H9 (cell line): ENCODE measurements around the gene UNC79. TPM values are rescaled to one million over a fixed set of nuclear protein-coding genes. Genes with fewer than 3 reads are reported as not detected.

Experiments used
- DNase-seq: peaks from one replicate; pipeline ENCODE4 v3.0.0-alpha.2; 2017
- H2AFZ ChIP-seq: one replicate; pipeline ENCODE4 v1.6.1; 2013; ENCODE audit warnings: mild to moderate bottlenecking, low read length, control low read depth, moderate library complexity
- H2AK5ac ChIP-seq: 2 replicates; pipeline ENCODE4 v1.6.1; 2013; ENCODE audit warnings: low read length, control low read depth, mixed read lengths; ENCODE audit not compliant: insufficient read length
- H2BK120ac ChIP-seq: one replicate; pipeline ENCODE4 v1.6.1; 2013; ENCODE audit warnings: low read depth, mild to moderate bottlenecking, low read length, control low read depth, inconsistent platforms; ENCODE audit not compliant: poor library complexity, severe bottlenecking
- H2BK12ac ChIP-seq: 2 replicates; pipeline ENCODE4 v1.6.1; 2013; ENCODE audit warnings: low read length, control low read depth, mixed read lengths, low read depth; ENCODE audit not compliant: insufficient read length
- H2BK15ac ChIP-seq: 2 replicates; pipeline ENCODE4 v1.6.1; 2013; ENCODE audit warnings: low read depth, low read length, control low read depth
- H2BK20ac ChIP-seq: one replicate; pipeline ENCODE4 v1.6.1; 2013; ENCODE audit warnings: low read depth, mild to moderate bottlenecking, low read length, control low read depth, inconsistent platforms; ENCODE audit not compliant: poor library complexity, severe bottlenecking
- H2BK5ac ChIP-seq: 2 replicates; pipeline ENCODE4 v1.6.1; 2013; ENCODE audit warnings: low read length, control low read depth, mixed read lengths; ENCODE audit not compliant: insufficient read length
- H3K14ac ChIP-seq: 2 replicates; pipeline ENCODE4 v1.6.1; 2013; ENCODE audit warnings: low read length, control low read depth; ENCODE audit not compliant: insufficient read depth
- H3K18ac ChIP-seq: 2 replicates; pipeline ENCODE4 v1.6.1; 2013; ENCODE audit warnings: low read depth, mild to moderate bottlenecking, mixed read lengths, low read length, control low read depth; ENCODE audit not compliant: insufficient read length
- H3K23ac ChIP-seq: 2 replicates; pipeline ENCODE4 v1.6.1; 2013; ENCODE audit warnings: low read length, control low read depth, mixed read lengths, low read depth; ENCODE audit not compliant: insufficient read length
- H3K23me2 ChIP-seq: 2 replicates; pipeline ENCODE4 v1.6.1; 2013; ENCODE audit warnings: low read depth, mild to moderate bottlenecking, mixed read lengths, low read length, control low read depth; ENCODE audit not compliant: insufficient read length, poor library complexity, severe bottlenecking
- H3K27ac ChIP-seq: 2 replicates; pipeline ENCODE4 v1.5.1; 2013; ENCODE audit warnings: low read length, control low read depth, mixed read lengths, low read depth; ENCODE audit not compliant: insufficient read length
- H3K27me3 ChIP-seq: 2 replicates; pipeline ENCODE4 v1.6.1; 2013; ENCODE audit warnings: low read length, control low read depth, inconsistent platforms; ENCODE audit not compliant: insufficient read depth
- H3K4ac ChIP-seq: 2 replicates; pipeline ENCODE4 v1.6.1; 2013; ENCODE audit warnings: low read depth, mild to moderate bottlenecking, control low read depth, inconsistent platforms, low read length, moderate library complexity
- H3K4me1 ChIP-seq: 2 replicates; pipeline ENCODE4 v1.6.1; 2013; ENCODE audit warnings: low read length, control low read depth, inconsistent platforms; ENCODE audit not compliant: insufficient read depth
- H3K4me2 ChIP-seq: 2 replicates; pipeline ENCODE4 v1.6.1; 2013; ENCODE audit warnings: low read length, control low read depth, mixed read lengths; ENCODE audit not compliant: insufficient read length, insufficient read depth
- H3K56ac ChIP-seq: 2 replicates; pipeline ENCODE4 v1.6.1; 2013; ENCODE audit warnings: low read depth, mild to moderate bottlenecking, mixed read lengths, low read length, control low read depth; ENCODE audit not compliant: insufficient read length
- H3K79me1 ChIP-seq: 2 replicates; pipeline ENCODE4 v1.6.1; 2013; ENCODE audit warnings: low read depth, mild to moderate bottlenecking, moderate library complexity, low read length, control low read depth, inconsistent platforms; ENCODE audit not compliant: insufficient read depth, poor library complexity, severe bottlenecking
- H3K79me2 ChIP-seq: 2 replicates; pipeline ENCODE4 v1.6.1; 2013; ENCODE audit warnings: low read length, control low read depth, inconsistent platforms; ENCODE audit not compliant: insufficient read depth
- H3K9ac ChIP-seq: 2 replicates; pipeline ENCODE4 v1.6.1; 2013; ENCODE audit warnings: low read length, control low read depth, mixed read lengths; ENCODE audit not compliant: insufficient read length; ENCODE audit errors: extremely low read depth
- H3K9me3 ChIP-seq: one replicate; pipeline ENCODE4 v1.6.1; 2013; ENCODE audit warnings: low read depth, low read length, inconsistent platforms; ENCODE audit not compliant: control insufficient read depth
- H3T11ph ChIP-seq: one replicate; pipeline ENCODE4 v1.6.1; 2013; ENCODE audit warnings: mild to moderate bottlenecking, low read length, control low read depth, inconsistent platforms
- H4K20me1 ChIP-seq: one replicate; pipeline ENCODE4 v1.6.1; 2013; ENCODE audit not compliant: control insufficient read depth, insufficient read length, insufficient read depth
- H4K5ac ChIP-seq: 2 replicates; pipeline ENCODE4 v1.6.1; 2013; ENCODE audit warnings: low read depth, mild to moderate bottlenecking, mixed read lengths, low read length, control low read depth; ENCODE audit not compliant: insufficient read length
- H4K8ac ChIP-seq: replicated peaks from 2 replicates; pipeline ENCODE4 v1.6.1; 2013; ENCODE audit warnings: low read length, control low read depth, mixed read lengths, low read depth; ENCODE audit not compliant: insufficient read length
- H4K91ac ChIP-seq: 2 replicates; pipeline ENCODE4 v1.6.1; 2013; ENCODE audit warnings: low read depth, mild to moderate bottlenecking, moderate library complexity, mixed read lengths, low read length, control low read depth; ENCODE audit not compliant: insufficient read length
- H3K27ac Mint-ChIP-seq, 3 experiments: 2 replicates in 2 of 3; 3 replicates in 1 of 3; pipeline ENCODE4 v1.8.0; 2020 to 2021; ENCODE audit warnings: mixed read lengths in 3 of 3, mild to moderate bottlenecking in 1 of 3, moderate library complexity in 1 of 3
- H3K27me3 Mint-ChIP-seq: 2 replicates; pipeline ENCODE4 v1.8.0; 2021; ENCODE audit warnings: low read depth, mild to moderate bottlenecking, moderate library complexity, mixed read lengths
- H3K36me3 Mint-ChIP-seq, 3 experiments: 2 replicates in 2 of 3; 3 replicates in 1 of 3; pipeline ENCODE4 v1.8.0; 2020 to 2021; ENCODE audit warnings: low read depth in 3 of 3, mixed read lengths in 3 of 3; ENCODE audit not compliant: insufficient read depth in 1 of 3
- H3K4me1 Mint-ChIP-seq, 2 experiments: 2 replicates each; pipeline ENCODE4 v1.8.0; 2020; ENCODE audit warnings: mixed read lengths in 2 of 2
- H3K4me3 Mint-ChIP-seq, 2 experiments: 2 replicates in 1 of 2; 3 replicates in 1 of 2; pipeline ENCODE4 v1.8.0; 2020 to 2021; ENCODE audit warnings: mild to moderate bottlenecking in 2 of 2, mixed read lengths in 2 of 2, moderate library complexity in 1 of 2
- H3K9me3 Mint-ChIP-seq, 2 experiments: 2 replicates in 1 of 2; 3 replicates in 1 of 2; pipeline ENCODE4 v1.8.0; 2020; ENCODE audit warnings: mild to moderate bottlenecking in 2 of 2, mixed read lengths in 2 of 2, moderate library complexity in 1 of 2
- CTCF ChIP-seq: fragments of 200-600 bp; sonication (generic); conservative IDR thresholded peaks from 3 replicates; pipeline ENCODE4 v1.8.0; 2021; ENCODE audit warnings: antibody characterized with exemption, mild to moderate bottlenecking
- total RNA-seq: library from RNA; stranded (reverse); gene quantifications from 2 replicates; pipeline ENCODE4 v1.2.1, GENCODE V29; 2021

UNC79 gene
- total RNA-seq, 1 experiment from 2014 or later, result 3.0 TPM

DNA sequence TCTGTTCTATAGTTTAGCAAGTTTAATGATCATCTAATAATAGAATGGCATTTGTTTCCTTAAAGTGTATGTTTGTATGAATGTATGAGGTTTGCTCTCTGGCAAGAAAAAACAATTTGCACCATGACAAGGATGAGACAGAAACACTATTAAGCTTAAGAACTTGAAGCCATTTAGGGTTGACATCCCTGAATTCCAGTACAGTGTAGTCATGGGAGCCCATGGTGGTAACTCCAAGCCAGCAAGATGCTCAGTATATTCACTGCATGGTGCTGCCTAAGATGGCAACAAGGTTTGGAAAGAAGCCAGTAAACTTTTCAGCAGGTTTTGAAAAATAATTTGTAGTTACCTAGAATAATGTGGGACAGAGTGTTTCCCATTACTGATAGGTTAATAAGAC is 198.9 kb downstream of the UNC79 start:
- no peak overlapping the region for H2BK120ac ChIP-seq
- H2BK5ac ChIP-seq, result no peak overlapping the region
- no peak overlapping the region for H3K14ac ChIP-seq
- no peak overlapping the region for H3K27ac Mint-ChIP-seq
- no peak for TF ChIP-seq CTCF
- H3K27me3 ChIP-seq, result no peaks in the 10 kb centered on the region
- H3K79me2 ChIP-seq, result no peaks in the 10 kb centered on the region
- DNase-seq, result no peak
- H3K4me1 Mint-ChIP-seq, result no peaks in the 10 kb centered on the region
- H3K4me2 ChIP-seq, result no peak overlapping the region
- H3K23me2 ChIP-seq, result no peaks in the 10 kb centered on the region
- no peak overlapping the region for H2BK12ac ChIP-seq
- no peak overlapping the region for H3K4me3 Mint-ChIP-seq
- no peak overlapping the region for H3K27ac ChIP-seq
- H3K18ac ChIP-seq, result no peak overlapping the region
- H3K56ac ChIP-seq, result no peak overlapping the region
- no peaks in the 10 kb centered on the region for H3K36me3 Mint-ChIP-seq
- H3K9me3 ChIP-seq, result no peaks in the 10 kb centered on the region
- no peaks in the 10 kb centered on the region for H3K79me1 ChIP-seq
- no peaks in the 10 kb centered on the region for H3K4me1 ChIP-seq
- no peak overlapping the region for H3T11ph ChIP-seq
- H4K20me1 ChIP-seq, result no peaks in the 10 kb centered on the region
- no peak overlapping the region for H2BK15ac ChIP-seq
- no peak overlapping the region for H4K91ac ChIP-seq
- no peak overlapping the region for H4K5ac ChIP-seq
- H3K23ac ChIP-seq, result no peak overlapping the region
- no peak overlapping the region for H2AFZ ChIP-seq
- no peak overlapping the region for H4K8ac ChIP-seq
- no peak overlapping the region for H3K9ac ChIP-seq
- no peak overlapping the region for H3K4ac ChIP-seq
- H3K9me3 Mint-ChIP-seq, result no peaks in the 10 kb centered on the region
- H2BK20ac ChIP-seq, result no peak overlapping the region
- H3K27me3 Mint-ChIP-seq, result no peaks in the 10 kb centered on the region; the same call in 1 of the 2 replicates
- no peak overlapping the region for H2AK5ac ChIP-seq
